ENCODE measurements around the gene DAB1. TPM values are rescaled to one million over a fixed set of nuclear protein-coding genes. Genes with fewer than 3 reads are reported as not detected.
A peak's percentile ranks its signal among the peaks of the same experiment; 100 is the strongest.

Gene DAB1
- total RNA-seq, result 1 to 10 TPM in 1 of 4 donors, under 1 TPM in 1, not detected in 2; 0.48 to 1.2 TPM

DNA sequence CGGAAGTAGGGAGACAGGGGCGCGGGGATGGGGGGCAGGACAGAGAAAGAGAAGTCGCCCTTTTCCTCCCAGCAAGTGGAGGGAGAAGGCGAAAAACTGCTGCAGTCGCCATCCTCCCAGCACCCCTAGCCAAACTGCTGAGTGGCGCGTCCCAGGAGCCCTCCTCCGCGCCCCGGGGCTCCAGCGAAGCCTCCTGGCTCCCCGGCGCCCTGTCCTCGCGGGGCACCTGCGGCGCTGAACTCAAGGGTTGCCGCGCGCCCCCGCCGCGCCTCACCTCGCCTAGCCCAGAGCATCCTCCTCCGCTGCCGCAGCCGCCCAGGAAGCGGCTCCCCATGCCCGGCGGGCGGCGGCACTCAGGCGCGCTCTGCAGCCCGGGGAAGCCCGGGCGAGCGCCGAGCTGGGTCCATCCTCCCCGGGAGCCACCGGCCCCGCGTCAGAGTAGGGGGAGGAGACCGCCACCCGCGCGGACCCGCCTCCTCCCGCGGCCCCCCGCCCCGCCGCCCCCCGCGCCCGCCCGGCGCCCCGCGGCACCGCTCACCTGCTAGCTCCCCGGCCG, at the start of gene DAB1:
TSS of gene DAB1 (minus strand) at position 405 of the 556 bp plus-strand sequence. CDS start 133,030 bp downstream, outside the sequence.
- in situ Hi-C loops (cut with MboI; ENCODE audit: low pct_ligation_motif_present in 1 of 4, low pct_unique_long_range_greater_than_20kb in 1 of 4, low sequenced_read_pairs in 3 of 4) (no loop called here), intact Hi-C loops (cut with DNase I; ENCODE audit: low total_unique reads) (no loop called here)
- no peaks in the 10 kb centered on the region for H3K9me3 ChIP-seq
- H3K27me3 ChIP-seq, result peaks cover 76% of the 10 kb centered on the region
- peaks cover 0 to 24% (median 11%) of the 10 kb centered on the region in 4 donors for H3K4me1 ChIP-seq
- no peaks in the 10 kb centered on the region for H3K36me3 ChIP-seq
- TF ChIP-seq CTCF (IDR thresholded peaks at IDR 0.05) (no peak), EP300 (IDR thresholded peaks at IDR 0.05; ENCODE audit: low read depth) (no peak), POLR2AphosphoS5 (IDR thresholded peaks at IDR 0.05) (no peak), POLR2A (IDR thresholded peaks at IDR 0.05) (no peak)
- WGBS, 2 donors (ENCODE audit: low coverage in 1 of 2), result 0 to 6% methylated on average over 3 to 24 of the region's 64 CpGs
- peak within 1 kb of the TSS in 2 of 4 donors; percentile 23 to 44 for H3K4me3 ChIP-seq
- H3K27ac ChIP-seq, result no peak within 1 kb of the TSS
- no peak for DNase-seq

- in situ Hi-C loops (cut with MboI; ENCODE audit: low pct_ligation_motif_present in 1 of 4, low pct_unique_long_range_greater_than_20kb in 1 of 4, low sequenced_read_pairs in 3 of 4) (no loop called here), intact Hi-C loops (cut with DNase I; ENCODE audit: low total_unique reads) (no loop called here)
- TF ChIP-seq CTCF (IDR thresholded peaks at IDR 0.05) (no peak), POLR2A (IDR thresholded peaks at IDR 0.05) (no peak), POLR2AphosphoS5 (IDR thresholded peaks at IDR 0.05) (no peak), EP300 (IDR thresholded peaks at IDR 0.05; ENCODE audit: low read depth) (no peak)
- Histone ChIP-seq H3K27me3 (no peaks in the 10 kb centered on the region), H3K4me3 (no peak overlapping the region), H3K36me3 (no peaks in the 10 kb centered on the region), H3K27ac (no peak overlapping the region), H3K4me1 (no peaks in the 10 kb centered on the region), H3K9me3 (no peaks in the 10 kb centered on the region)
- WGBS, 2 donors (ENCODE audit: low coverage in 1 of 2), result 82 to 94% methylated on average over 5 of the region's 5 CpGs
- no peak for DNase-seq
Observed at GRCh38 chr1:57473448-57473847, 49.6 kb upstream of the DAB1 start.

DNA sequence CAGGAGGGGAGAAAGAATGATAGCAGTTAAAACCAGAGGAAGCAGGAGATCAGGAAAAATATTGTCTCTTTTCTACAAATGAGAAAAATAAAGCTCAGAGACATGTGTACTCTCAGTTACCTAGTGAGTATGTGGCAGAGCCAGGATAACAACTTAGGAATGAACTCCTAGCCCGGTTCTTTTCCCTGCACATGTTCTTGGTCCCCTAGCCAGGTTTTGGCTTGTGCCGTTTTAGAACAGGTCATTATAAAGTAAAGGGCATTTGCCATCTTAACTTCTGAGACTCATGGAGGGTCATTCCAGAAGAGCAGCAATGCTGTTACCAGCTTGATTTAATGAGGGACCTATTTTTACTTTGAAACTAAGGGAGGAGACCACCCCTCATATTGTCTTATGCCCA, 48.1 kb upstream of the DAB1 start:
- Histone ChIP-seq H3K4me1 (no peaks in the 10 kb centered on the region), H3K27me3 (no peaks in the 10 kb centered on the region), H3K9me3 (no peaks in the 10 kb centered on the region), H3K4me3 (no peak overlapping the region), H3K36me3 (no peaks in the 10 kb centered on the region), H3K27ac (no peak overlapping the region)
- WGBS, 2 donors (ENCODE audit: low coverage in 1 of 2), result 90 to 91% methylated on average over 2 of the region's 2 CpGs
- no peak for DNase-seq
- intact Hi-C loops (cut with DNase I; ENCODE audit: low total_unique reads), result no loop called here
- TF ChIP-seq POLR2AphosphoS5 (IDR thresholded peaks at IDR 0.05) (no peak), POLR2A (IDR thresholded peaks at IDR 0.05) (no peak), CTCF (IDR thresholded peaks at IDR 0.05) (no peak), EP300 (IDR thresholded peaks at IDR 0.05; ENCODE audit: low read depth) (no peak)
- in situ Hi-C loops (cut with MboI; ENCODE audit: low pct_ligation_motif_present in 1 of 4, low pct_unique_long_range_greater_than_20kb in 1 of 4, low sequenced_read_pairs in 3 of 4), result no loop called here

GRCh38 chr1:57470036-57470435, 46.2 kb upstream of the DAB1 start:
- Histone ChIP-seq H3K36me3 (no peaks in the 10 kb centered on the region), H3K9me3 (no peaks in the 10 kb centered on the region), H3K4me3 (no peak overlapping the region), H3K27ac (no peak overlapping the region), H3K4me1 (no peaks in the 10 kb centered on the region), H3K27me3 (no peaks in the 10 kb centered on the region)
- no peak for DNase-seq
- no peak for TF ChIP-seq CTCF (IDR thresholded peaks at IDR 0.05)
- TF ChIP-seq EP300 (IDR thresholded peaks at IDR 0.05; ENCODE audit: low read depth), result no peak
- no peak for TF ChIP-seq POLR2A (IDR thresholded peaks at IDR 0.05)
- TF ChIP-seq POLR2AphosphoS5 (IDR thresholded peaks at IDR 0.05), result no peak
- in situ Hi-C loops (cut with MboI; ENCODE audit: low pct_ligation_motif_present in 1 of 4, low pct_unique_long_range_greater_than_20kb in 1 of 4, low sequenced_read_pairs in 3 of 4), result no loop called here
- WGBS, 2 donors (ENCODE audit: low coverage in 1 of 2), result 50 to 58% methylated on average over 1 of the region's 1 CpG
- intact Hi-C loops (cut with DNase I; ENCODE audit: low total_unique reads), result no loop called here

All from transverse colon (tissue), 4 donors.